ENCODE measurements around the gene COL8A2.
A peak's percentile ranks its signal among the peaks of the same experiment; 100 is the strongest.

The COL8A2 gene

GRCh38 chr1:36134505-36135329 is 9.7 kb upstream of the COL8A2 start:
- DNase-seq, result peak; percentile 63

- no peak for DNase-seq
Measured at GRCh38 chr1:36134031-36134430, 9.0 kb upstream of the COL8A2 start.

- peak; percentile 19 for DNase-seq
Measured at GRCh38 chr1:36133484-36133883, 8.5 kb upstream of the COL8A2 start.

- no peak for DNase-seq
Measured at GRCh38 chr1:36132029-36132428, 7.0 kb upstream of the COL8A2 start.

- DNase-seq, result no peak
Measured at GRCh38 chr1:36128905-36129206, 3.8 kb upstream of the COL8A2 start.

- DNase-seq, result no peak
Measured at GRCh38 chr1:36128126-36128904, 3.3 kb upstream of the COL8A2 start.

GRCh38 chr1:36126797-36127500 is 1.9 kb upstream of the COL8A2 start:
- no peak for DNase-seq

- DNase-seq, result no peak
Measured at GRCh38 chr1:36126005-36126716, 1.1 kb upstream of the COL8A2 start.

GRCh38 chr1:36124404-36125128 is 456 bp downstream of the COL8A2 start:
- no peak for DNase-seq

- no peak for DNase-seq
Measured at GRCh38 chr1:36123356-36123755, 1.7 kb downstream of the COL8A2 start.

- DNase-seq, result no peak
Measured at GRCh38 chr1:36122062-36123030, 2.7 kb downstream of the COL8A2 start.

GRCh38 chr1:36119456-36119855 is 5.6 kb downstream of the COL8A2 start:
- no peak for DNase-seq

- no peak for DNase-seq
Measured at GRCh38 chr1:36118447-36119204, 6.4 kb downstream of the COL8A2 start.

- no peak for DNase-seq
Measured at GRCh38 chr1:36116901-36117300, 8.1 kb downstream of the COL8A2 start.

- DNase-seq, result no peak
Measured at GRCh38 chr1:36115931-36116330, 9.1 kb downstream of the COL8A2 start.

- peak; percentile 26 for DNase-seq
Measured at GRCh38 chr1:36115200-36115669, 9.8 kb downstream of the COL8A2 start.

GRCh38 chr1:36114371-36114770 is 10.7 kb downstream of the COL8A2 start:
- DNase-seq, result no peak

- no peak for DNase-seq
Measured at GRCh38 chr1:36112823-36113222, 12.2 kb downstream of the COL8A2 start.

- DNase-seq, result no peak
Measured at GRCh38 chr1:36111151-36111550, 13.9 kb downstream of the COL8A2 start.

- no peak for DNase-seq
Measured at GRCh38 chr1:36109041-36109679, 15.9 kb downstream of the COL8A2 start.
